GM20000 (cell line): ENCODE data around the gene SEPHS2.

Source experiments
- DNase-seq: peaks from one replicate; pipeline ENCODE4 v3.0.0; 2012; ENCODE audit warnings: low spot score
- TF ChIP-seq, protein P1 (sequence below): IDR thresholded peaks from 2 replicates; pipeline ENCODE4 v1.5.1; 2012; ENCODE audit warnings: mild to moderate bottlenecking, control low read depth; ENCODE audit errors: extremely low read depth, missing control alignments

SEPHS2 gene, protein sequence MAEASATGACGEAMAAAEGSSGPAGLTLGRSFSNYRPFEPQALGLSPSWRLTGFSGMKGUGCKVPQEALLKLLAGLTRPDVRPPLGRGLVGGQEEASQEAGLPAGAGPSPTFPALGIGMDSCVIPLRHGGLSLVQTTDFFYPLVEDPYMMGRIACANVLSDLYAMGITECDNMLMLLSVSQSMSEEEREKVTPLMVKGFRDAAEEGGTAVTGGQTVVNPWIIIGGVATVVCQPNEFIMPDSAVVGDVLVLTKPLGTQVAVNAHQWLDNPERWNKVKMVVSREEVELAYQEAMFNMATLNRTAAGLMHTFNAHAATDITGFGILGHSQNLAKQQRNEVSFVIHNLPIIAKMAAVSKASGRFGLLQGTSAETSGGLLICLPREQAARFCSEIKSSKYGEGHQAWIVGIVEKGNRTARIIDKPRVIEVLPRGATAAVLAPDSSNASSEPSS

DNA sequence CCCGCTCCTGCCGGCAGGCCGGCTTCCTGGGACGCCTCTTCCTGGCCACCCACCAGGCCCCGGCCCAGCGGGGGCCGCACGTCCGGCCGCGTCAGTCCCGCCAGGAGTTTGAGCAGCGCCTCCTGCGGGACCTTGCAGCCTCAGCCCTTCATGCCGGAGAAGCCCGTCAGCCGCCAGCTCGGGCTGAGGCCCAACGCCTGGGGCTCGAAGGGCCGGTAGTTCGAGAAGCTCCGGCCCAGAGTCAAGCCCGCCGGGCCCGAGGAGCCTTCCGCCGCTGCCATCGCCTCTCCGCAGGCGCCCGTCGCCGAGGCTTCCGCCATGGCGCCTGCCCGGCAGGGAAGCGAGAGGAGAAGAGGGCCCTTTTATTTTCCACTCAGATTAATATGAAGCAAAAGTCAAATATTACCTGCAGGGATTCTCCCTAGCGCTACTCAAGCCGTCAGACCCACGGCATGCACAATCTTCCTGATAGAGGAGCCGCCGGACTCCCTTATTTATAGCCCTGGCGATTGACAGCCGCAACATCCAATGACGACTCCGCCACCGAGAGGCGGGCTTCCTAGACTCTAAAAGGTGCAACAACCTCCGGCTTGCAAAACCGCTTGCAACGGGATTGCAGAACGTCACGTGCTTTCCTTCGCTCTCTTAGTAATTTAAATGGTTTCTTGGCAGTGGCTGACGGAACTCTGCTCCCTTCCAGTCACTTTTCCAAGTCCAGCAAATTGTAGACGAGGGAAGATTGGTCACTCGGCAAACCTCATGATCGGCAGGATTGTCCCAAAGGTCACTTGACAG, at the start of gene SEPHS2:
Gene SEPHS2, minus strand, starts transcription at position 467 of the 795 bp plus-strand sequence. Its CDS starts 147 bp downstream, at position 320.
- DNase-seq: peak; percentile 94
- TF ChIP-seq, protein P1, sequence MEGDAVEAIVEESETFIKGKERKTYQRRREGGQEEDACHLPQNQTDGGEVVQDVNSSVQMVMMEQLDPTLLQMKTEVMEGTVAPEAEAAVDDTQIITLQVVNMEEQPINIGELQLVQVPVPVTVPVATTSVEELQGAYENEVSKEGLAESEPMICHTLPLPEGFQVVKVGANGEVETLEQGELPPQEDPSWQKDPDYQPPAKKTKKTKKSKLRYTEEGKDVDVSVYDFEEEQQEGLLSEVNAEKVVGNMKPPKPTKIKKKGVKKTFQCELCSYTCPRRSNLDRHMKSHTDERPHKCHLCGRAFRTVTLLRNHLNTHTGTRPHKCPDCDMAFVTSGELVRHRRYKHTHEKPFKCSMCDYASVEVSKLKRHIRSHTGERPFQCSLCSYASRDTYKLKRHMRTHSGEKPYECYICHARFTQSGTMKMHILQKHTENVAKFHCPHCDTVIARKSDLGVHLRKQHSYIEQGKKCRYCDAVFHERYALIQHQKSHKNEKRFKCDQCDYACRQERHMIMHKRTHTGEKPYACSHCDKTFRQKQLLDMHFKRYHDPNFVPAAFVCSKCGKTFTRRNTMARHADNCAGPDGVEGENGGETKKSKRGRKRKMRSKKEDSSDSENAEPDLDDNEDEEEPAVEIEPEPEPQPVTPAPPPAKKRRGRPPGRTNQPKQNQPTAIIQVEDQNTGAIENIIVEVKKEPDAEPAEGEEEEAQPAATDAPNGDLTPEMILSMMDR: peak; percentile 44

DNA sequence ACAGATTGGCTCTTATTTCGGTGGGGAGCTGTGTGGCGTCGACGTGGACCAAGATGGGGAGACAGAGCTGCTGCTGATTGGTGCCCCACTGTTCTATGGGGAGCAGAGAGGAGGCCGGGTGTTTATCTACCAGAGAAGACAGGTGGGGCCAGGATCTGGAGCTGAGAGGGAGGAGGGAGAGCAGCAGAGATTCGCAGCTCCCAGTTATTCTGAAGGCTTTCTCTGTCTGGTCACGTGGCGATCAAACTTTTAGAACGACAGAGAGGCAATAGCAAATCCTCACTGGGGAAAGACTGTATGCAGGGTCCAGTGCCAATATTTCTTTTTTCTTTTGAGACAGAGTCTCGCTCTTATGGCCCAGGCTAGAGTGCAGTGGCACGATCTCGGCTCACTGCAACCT, 49.0 kb upstream of the SEPHS2 start:
- TF ChIP-seq, protein P1: no peak
- DNase-seq: no peak

DNA sequence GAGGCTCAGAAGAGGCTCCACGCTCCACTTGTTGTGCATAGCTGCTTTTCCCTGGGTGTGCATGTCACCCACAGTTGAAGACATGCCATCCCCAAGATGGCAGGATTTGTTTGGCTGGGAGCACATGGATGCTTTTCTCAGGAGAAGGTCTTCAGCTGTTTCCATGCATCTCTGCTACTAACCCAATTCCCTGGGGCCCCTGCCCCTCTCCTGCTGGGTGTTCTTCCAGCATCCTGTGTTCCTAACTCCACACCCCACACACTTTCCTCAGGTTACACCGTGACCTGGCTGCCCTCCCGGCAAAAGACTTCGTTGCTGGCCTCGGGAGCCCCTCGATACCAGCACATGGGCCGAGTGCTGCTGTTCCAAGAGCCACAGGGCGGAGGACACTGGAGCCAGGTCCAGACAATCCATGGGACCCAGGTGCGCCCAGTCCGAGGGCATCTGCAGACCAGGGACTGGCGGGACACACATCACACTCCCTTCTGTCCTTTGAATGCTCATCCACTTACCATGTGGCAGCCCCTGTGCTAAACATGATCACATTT, 48.3 kb upstream of the SEPHS2 start:
- TF ChIP-seq, protein P1: no peak
- DNase-seq: no peak

DNA sequence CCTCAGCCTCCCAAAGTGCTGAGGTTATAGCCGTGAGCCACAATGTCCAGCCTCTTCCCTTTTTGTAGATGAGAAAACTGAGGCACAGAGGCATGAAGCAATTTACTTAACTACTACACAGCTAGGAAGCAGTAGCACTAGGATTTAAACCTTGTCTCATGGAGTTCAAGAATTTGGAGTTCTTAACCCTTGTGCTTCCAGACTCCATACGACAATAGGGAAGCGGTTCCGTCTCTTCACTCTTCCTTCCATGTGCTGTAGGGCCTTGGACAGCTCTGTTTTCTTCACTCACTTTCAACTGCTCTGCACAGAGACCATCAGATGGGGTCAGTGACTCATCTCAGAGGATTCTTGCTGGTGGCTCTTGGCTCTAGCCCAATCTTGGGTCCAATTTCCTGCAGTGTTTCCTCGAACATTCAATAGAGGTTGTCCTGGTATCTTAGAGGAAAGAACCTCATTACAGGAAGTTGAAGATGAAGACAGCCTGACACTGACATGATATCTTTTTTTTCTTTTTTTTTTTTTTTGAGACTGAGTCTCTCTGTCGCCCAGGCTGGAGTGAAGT, 46.2 kb upstream of the SEPHS2 start:
- no peak for DNase-seq
- TF ChIP-seq, protein P1: no peak

DNA sequence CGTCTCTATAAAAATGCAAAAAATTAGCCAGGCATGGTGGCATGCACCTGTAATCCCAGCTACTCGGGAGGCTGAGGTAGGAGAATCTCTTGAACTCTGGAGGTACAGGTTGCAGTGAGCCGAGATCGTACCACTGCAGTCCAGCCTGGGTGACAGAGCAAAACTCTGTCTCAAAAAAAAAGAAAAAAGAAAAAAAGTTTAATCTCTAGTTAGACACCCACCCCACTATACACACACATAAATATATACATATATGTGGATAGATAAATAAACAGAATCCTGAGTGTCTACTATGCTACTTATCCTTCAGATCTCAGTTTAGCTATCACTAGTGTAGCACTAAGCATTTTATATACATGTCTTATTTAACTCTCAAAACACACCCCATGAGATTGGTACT, 45.6 kb upstream of the SEPHS2 start:
- TF ChIP-seq, protein P1: no peak
- DNase-seq: no peak

DNA sequence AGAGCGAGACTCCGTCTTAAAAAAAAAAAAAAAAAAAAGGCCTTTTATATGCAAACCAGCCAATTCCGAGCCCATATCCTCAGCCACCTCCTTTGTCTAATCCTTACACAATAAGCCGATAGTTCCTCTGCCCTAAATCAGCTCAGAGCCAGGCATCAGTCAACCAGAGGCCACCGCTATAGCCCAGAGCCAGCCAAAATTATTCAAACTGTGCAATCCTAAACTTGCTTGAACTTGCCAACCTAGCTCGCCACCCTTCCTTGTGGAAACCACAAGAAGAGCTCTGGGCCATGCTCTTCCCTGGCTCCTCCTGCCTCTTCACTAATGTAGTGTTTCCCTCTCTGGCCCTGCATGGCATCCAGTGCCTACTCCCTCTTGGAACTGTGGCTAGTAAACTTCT, 44.5 kb upstream of the SEPHS2 start:
- TF ChIP-seq, protein P1: no peak
- DNase-seq: no peak
